BJ (cell line): ENCODE data around the gene FOLR3. TPM values are rescaled to one million over a fixed set of nuclear protein-coding genes. Genes with fewer than 3 reads are reported as not detected.
"Not testable (repeated sequence)": the region's sequence is repeated elsewhere in the genome, so short reads cannot be mapped to it uniquely, and the experiment has no call there.

Source experiments
- CTCF ChIA-PET: fragments of 350-600 bp; formaldehyde crosslinking; extraction: SDS; loops from one replicate; lab custom pipeline; 2021; ENCODE audit warnings: antibody characterized with exemption, inconsistent platforms; lab: Yijun Ruan, JAX
- POLR2A ChIA-PET: fragments of 300-600 bp; sonication (Branson Sonifier 250); formaldehyde crosslinking; extraction: SDS; loops from one replicate; lab custom pipeline; 2021; ENCODE audit warnings: antibody characterized with exemption; lab: Charles Lee
- DNase-seq: peaks from one replicate; pipeline ENCODE4 v3.0.0-alpha.2; 2011; ENCODE audit warnings: low read depth
- H3K27me3 ChIP-seq: 2 replicates; pipeline ENCODE4 v1.6.0; 2011; ENCODE audit warnings: low read length; ENCODE audit not compliant: control insufficient read depth, insufficient read depth
- H3K36me3 ChIP-seq: 2 replicates; pipeline ENCODE4 v1.5.1; 2011; ENCODE audit warnings: low read length; ENCODE audit not compliant: control insufficient read depth, insufficient read depth
- H3K4me3 ChIP-seq: 2 replicates; pipeline ENCODE4 v1.5.1; 2011; ENCODE audit warnings: low read depth, mild to moderate bottlenecking, control low read depth, low read length
- polyA plus RNA-seq: library from polyadenylated mRNA; depleted of rRNA; stranded (reverse); fragments of >200 nt; gene quantifications from 2 replicates; pipeline ENCODE4 v1.2.3, GENCODE V29; 2011
- TF ChIP-seq, protein P1 (sequence below): IDR thresholded peaks from 2 replicates; pipeline ENCODE4 v1.5.1; 2011; ENCODE audit warnings: low read depth, mild to moderate bottlenecking, control low read depth, inconsistent platforms, low read length, moderate library complexity; ENCODE audit not compliant: insufficient read depth

The FOLR3 gene
- polyA plus RNA-seq, 1 experiment: 0.85 TPM

DNA sequence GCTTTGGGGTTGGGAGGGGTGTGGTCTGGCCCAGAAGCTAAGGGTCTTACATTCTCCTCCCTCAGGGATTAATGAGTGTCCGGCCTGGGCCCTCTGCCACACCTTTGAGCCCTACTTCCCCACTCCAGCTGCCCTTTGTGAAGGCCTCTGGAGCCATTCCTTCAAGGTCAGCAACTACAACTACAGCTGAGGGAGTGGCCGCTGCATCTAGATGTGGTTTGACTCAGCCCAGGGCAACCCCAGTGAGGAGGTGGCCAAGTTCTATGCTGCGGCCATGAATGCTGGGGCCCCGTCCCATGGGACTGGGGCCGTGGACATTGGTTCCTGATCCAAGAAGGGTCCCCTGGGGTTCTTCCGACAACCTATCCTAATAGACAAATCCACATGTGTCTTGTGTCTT, 42.1 kb downstream of the FOLR3 start:
- no peak for DNase-seq
- TF ChIP-seq, protein P1, sequence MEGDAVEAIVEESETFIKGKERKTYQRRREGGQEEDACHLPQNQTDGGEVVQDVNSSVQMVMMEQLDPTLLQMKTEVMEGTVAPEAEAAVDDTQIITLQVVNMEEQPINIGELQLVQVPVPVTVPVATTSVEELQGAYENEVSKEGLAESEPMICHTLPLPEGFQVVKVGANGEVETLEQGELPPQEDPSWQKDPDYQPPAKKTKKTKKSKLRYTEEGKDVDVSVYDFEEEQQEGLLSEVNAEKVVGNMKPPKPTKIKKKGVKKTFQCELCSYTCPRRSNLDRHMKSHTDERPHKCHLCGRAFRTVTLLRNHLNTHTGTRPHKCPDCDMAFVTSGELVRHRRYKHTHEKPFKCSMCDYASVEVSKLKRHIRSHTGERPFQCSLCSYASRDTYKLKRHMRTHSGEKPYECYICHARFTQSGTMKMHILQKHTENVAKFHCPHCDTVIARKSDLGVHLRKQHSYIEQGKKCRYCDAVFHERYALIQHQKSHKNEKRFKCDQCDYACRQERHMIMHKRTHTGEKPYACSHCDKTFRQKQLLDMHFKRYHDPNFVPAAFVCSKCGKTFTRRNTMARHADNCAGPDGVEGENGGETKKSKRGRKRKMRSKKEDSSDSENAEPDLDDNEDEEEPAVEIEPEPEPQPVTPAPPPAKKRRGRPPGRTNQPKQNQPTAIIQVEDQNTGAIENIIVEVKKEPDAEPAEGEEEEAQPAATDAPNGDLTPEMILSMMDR: no peak
- no peaks in the 10 kb centered on the region for H3K36me3 ChIP-seq
- no peak overlapping the region for H3K4me3 ChIP-seq
- ChIA-PET CTCF (no interaction called here), POLR2A (no interaction called here)
- no peaks in the 10 kb centered on the region for H3K27me3 ChIP-seq

DNA sequence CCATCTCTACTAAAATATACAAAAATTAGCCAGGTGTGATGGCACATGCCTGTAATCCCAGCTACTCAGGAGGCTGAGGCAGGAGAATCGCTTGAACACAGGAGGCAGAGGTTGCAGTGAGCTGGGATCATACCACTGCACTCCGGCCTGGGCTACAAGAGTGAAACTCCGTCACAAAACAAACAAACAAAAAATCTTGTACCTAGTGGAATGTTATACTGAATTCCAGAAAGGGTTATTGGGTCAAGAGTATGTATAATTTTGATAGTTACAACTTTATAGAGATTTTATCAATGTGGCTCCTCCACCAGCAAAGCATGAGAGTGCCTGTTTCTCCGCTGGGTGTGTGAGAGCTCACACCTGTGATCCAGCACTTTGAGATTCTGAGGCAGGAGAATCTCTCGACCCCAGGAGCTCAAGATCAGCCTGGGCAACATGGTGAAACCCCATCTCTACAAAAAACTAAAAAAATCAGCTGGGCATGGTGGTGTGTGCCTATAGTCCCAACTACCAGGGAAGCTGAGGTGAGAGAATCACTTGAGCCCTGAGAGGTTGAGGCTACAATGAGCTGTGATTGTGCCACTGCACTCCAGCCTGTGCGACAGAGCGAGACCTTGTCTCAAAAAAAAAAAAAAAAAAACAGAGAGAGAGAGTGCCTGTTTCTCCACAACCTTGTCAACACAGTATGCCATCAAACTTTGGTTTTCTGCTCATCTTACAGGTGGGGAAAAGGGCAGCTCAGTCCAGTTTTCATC, 43.7 kb downstream of the FOLR3 start:
- DNase-seq: no peak
- TF ChIP-seq, protein P1: no peak
- H3K27me3 ChIP-seq: no peaks in the 10 kb centered on the region
- CTCF ChIA-PET: interaction anchor here (0.9 to 8.2 kb wide), 7 partner anchors 11 to 252 kb away, joined by 3 to 79 read pairs (median 4); no protein-coding TSS in a partner anchor
- no peak overlapping the region for H3K4me3 ChIP-seq
- H3K36me3 ChIP-seq: no peaks in the 10 kb centered on the region
- POLR2A ChIA-PET: no interaction called here

DNA sequence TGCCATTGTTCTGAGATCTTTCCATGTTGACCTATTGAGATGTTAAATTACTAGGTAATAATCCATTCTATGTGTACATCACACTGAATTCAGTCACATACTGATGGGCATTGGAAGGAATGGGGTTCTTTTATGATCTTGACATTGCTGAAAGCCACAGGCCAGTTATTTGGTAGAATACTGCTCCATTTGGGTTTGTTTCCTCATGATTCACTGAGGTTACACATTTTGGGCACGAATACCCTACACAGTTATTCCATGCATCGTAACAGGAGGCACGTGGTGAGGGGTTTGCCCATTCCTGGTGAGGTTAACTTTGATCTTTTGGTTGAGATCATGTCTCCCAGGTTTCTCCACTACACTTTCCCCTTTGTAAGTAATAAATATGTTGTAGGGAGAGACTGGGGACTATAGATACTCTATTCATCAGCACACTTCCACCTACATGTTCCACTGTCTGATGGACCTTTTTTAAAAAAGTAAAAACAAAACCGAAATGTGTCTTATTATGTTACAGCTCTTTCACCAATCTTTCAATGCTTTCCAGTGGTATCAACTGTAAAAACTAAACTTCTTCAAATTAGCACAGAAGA, 44.4 kb downstream of the FOLR3 start:
- ChIA-PET CTCF (interaction anchor here (0.9 to 8.2 kb wide), 9 partner anchors 10 to 251 kb away, joined by 3 to 79 read pairs (median 4); no protein-coding TSS in a partner anchor), POLR2A (no interaction called here)
- H3K4me3 ChIP-seq: no peak overlapping the region
- H3K36me3 ChIP-seq: no peaks in the 10 kb centered on the region
- no peaks in the 10 kb centered on the region for H3K27me3 ChIP-seq
- DNase-seq: no peak
- TF ChIP-seq, protein P1: no peak

DNA sequence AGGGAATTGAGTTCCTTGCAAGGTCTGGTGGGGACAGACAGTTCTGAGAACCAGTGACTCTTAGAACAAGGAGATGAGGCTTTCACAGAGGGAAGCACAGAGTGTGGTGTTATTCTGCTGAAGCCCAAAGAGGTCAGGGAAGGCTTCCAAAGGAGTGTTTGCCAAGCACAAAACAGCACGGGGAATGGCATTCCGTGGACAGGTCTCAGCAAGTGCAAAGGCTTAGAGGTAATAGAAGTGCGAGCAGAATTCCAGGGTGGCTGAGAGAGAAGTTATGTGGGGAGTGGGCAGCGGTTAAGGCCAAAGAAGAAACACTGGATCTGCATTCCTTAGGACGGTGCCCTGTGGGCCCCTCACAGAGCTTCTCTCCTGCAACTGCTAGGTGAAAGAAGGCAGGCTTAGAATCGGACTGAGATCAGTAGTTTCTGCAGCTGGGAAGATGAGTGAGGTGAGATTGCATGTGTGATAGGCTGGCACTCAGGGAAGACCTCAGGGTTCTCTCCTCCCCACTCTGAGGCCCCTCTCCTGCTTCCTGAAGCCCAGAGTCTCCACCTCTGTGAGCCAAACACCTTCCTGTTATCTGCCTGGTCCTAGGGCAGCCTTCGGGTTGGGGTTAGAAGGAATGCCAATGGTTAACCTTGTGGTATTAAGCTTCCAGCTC, 45.5 kb downstream of the FOLR3 start:
- CTCF ChIA-PET: interaction anchor here (1.4 to 8.2 kb wide), 6 partner anchors 23 to 203 kb away, joined by 3 to 79 read pairs (median 8); no protein-coding TSS in a partner anchor
- POLR2A ChIA-PET, DNase-seq, H3K4me3 ChIP-seq, H3K27me3 ChIP-seq, H3K36me3 ChIP-seq: not testable (repeated sequence)

DNA sequence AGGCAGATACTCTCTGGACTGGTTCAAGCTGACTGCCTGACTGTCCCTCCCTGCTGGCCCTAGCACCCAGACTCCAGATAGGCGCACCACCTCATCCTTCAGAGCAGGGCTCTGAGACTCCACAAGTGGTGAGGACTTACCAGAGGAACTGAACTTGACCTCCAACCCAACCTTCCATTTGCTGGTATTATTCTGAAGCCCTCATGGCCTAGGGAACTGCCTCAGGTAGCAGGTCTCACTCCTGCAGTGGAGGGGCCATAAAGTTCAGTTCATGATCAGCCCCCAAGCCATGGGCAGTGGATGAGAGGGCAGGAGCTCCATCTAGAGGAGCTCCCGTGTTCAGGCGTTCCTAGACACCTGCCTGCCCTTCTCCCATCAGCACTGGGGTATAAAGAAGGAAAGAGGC, 46.0 kb downstream of the FOLR3 start:
- CTCF ChIA-PET: interaction anchor here (0.6 to 8.2 kb wide), 9 partner anchors 14 to 203 kb away, joined by 3 to 79 read pairs (median 6); no protein-coding TSS in a partner anchor
- DNase-seq, H3K36me3 ChIP-seq, H3K4me3 ChIP-seq, H3K27me3 ChIP-seq, POLR2A ChIA-PET: not testable (repeated sequence)
- TF ChIP-seq, protein P1: peak; percentile 45
